ENCODE data around the gene SPEM3.

Gene SPEM3

GRCh38 chr17:7426203-7426863 is 2.3 kb upstream of the SPEM3 start:
- H3K4me3 ChIP-seq (ENCODE audit: control insufficient read depth, low read depth, low read length) = no peak overlapping the region
- no peak for DNase-seq (ENCODE audit: low read depth)
- TF ChIP-seq, protein P1, sequence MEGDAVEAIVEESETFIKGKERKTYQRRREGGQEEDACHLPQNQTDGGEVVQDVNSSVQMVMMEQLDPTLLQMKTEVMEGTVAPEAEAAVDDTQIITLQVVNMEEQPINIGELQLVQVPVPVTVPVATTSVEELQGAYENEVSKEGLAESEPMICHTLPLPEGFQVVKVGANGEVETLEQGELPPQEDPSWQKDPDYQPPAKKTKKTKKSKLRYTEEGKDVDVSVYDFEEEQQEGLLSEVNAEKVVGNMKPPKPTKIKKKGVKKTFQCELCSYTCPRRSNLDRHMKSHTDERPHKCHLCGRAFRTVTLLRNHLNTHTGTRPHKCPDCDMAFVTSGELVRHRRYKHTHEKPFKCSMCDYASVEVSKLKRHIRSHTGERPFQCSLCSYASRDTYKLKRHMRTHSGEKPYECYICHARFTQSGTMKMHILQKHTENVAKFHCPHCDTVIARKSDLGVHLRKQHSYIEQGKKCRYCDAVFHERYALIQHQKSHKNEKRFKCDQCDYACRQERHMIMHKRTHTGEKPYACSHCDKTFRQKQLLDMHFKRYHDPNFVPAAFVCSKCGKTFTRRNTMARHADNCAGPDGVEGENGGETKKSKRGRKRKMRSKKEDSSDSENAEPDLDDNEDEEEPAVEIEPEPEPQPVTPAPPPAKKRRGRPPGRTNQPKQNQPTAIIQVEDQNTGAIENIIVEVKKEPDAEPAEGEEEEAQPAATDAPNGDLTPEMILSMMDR (IDR thresholded peaks at IDR 0.05; ENCODE audit: control insufficient read depth, insufficient read depth, low read depth, low read length, missing control alignments) = no peak

GRCh38 chr17:7426896-7427489 is 1.7 kb upstream of the SPEM3 start:
- H3K4me3 ChIP-seq (ENCODE audit: control insufficient read depth, low read depth, low read length) = no peak overlapping the region
- TF ChIP-seq, protein P1 (IDR thresholded peaks at IDR 0.05; ENCODE audit: control insufficient read depth, insufficient read depth, low read depth, low read length, missing control alignments) = no peak
- no peak for DNase-seq (ENCODE audit: low read depth)

DNA sequence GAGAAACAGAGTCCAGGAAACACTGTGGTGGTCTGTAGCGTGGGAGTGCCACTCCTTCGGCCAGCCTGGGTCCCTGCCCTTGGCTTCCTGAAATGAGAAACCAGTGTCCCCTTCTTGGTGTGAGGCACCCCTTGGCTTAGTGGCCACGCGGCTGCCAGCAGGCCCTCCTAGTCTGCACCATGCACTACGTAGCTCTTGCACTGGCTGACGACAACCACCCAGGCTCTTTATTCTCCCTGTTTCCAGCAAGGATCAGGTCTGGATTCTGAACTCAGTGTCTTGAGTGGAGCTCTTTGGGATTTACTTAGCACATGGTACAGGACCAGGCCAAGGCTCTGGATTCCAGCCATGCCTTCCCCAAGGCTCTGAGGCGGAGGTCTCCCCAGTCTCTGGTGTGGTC is 1.1 kb upstream of the SPEM3 start:
- DNase-seq (ENCODE audit: low read depth) = no peak
- TF ChIP-seq, protein P1 (IDR thresholded peaks at IDR 0.05; ENCODE audit: control insufficient read depth, insufficient read depth, low read depth, low read length, missing control alignments) = no peak

GRCh38 chr17:7429722-7430121 is 1.1 kb downstream of the SPEM3 start:
- no peak for DNase-seq (ENCODE audit: low read depth)
- H3K4me3 ChIP-seq (ENCODE audit: control insufficient read depth, low read depth, low read length) = no peak overlapping the region
- TF ChIP-seq, protein P1 (IDR thresholded peaks at IDR 0.05; ENCODE audit: control insufficient read depth, insufficient read depth, low read depth, low read length, missing control alignments) = no peak

More for the DNA sequence above, 1.1 kb upstream of the SPEM3 start:
- no peak overlapping the region for H3K4me3 ChIP-seq (ENCODE audit: control insufficient read depth, low read depth, low read length)

DNA sequence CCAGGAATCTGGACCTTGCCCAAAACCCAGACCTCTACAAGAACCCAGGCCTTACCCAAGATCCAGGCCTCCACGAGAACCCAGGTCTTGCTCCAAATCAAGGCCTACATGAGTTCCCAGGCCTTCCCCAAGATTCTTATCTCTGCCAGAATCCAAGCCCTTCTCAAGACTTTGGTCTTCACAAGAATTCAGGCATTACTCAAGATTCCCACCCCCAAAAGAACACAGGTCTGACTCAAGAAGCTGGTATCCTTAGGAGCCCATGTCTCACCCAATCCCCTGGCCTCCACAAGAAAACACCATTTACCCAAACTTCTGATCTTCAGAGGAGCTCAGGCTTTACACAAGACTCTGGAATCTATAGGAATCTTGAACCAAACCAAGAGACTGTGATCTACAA is 2.6 kb downstream of the SPEM3 start:
- TF ChIP-seq, protein P1 (IDR thresholded peaks at IDR 0.05; ENCODE audit: control insufficient read depth, insufficient read depth, low read depth, low read length, missing control alignments) = no peak
- H3K4me3 ChIP-seq (ENCODE audit: control insufficient read depth, low read depth, low read length) = no peak overlapping the region
- no peak for DNase-seq (ENCODE audit: low read depth)

DNA sequence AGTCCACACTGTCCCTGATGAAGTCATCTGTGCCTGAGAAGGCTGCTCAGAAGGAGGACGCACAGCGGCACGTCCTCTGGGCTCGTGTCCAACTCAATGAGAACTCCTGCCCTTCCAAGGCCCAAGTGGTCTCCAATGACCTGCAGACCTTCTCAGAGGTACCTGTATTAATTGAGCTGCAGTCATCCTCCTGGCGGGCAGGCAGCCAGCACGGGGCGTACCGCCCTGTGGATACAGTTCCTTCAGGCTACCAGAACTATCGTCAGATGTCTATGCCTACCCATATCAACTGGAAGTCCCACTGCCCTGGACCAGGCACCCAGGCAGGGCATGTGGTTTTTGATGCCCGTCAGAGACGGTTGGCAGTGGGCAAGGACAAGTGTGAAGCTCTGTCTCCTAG is 3.6 kb downstream of the SPEM3 start:
- no peak for DNase-seq (ENCODE audit: low read depth)
- H3K4me3 ChIP-seq (ENCODE audit: control insufficient read depth, low read depth, low read length) = no peak overlapping the region
- TF ChIP-seq, protein P1 (IDR thresholded peaks at IDR 0.05; ENCODE audit: control insufficient read depth, insufficient read depth, low read depth, low read length, missing control alignments) = no peak

Data from AG09309 (cell line).